Sciatic nerve (tissue), 2 donors: ENCODE data around the gene B3GALT4. TPM values are rescaled to one million over a fixed set of nuclear protein-coding genes. Genes with fewer than 3 reads are reported as not detected.
"Not testable (repeated sequence)": the region's sequence is repeated elsewhere in the genome, so short reads cannot be mapped to it uniquely, and the experiment has no call there.

Experiments used
- ATAC-seq: fragments of 200-7000 bp; cut with Tn5 transposase; one replicate; pipeline ENCODE4 v1.9.1; 2020; ENCODE audit warnings: mild to moderate bottlenecking, moderate library complexity
- DNase-seq: peaks from one replicate; pipeline ENCODE4 v3.0.0-alpha.2; 2020; ENCODE audit warnings: low spot score
- intact Hi-C: fragments of 100-400 bp; cut with DNase I; formaldehyde crosslinking; loops from one replicate; pipeline ENCODE4 v1.14.2; 2022
- total RNA-seq: library from RNA; stranded (reverse); fragmentation: NEBNext Ultra II Directional; extraction: Animal tissue kit (Norgen Biotek cat#: 25700); gene quantifications from one replicate; pipeline ENCODE4 v1.2.1, GENCODE V29; 2021
- donor health status: DM: no; HTN: no; CAD: no.
- donor health status: DM: no; HTN: no; CAD: no.

The B3GALT4 gene, protein sequence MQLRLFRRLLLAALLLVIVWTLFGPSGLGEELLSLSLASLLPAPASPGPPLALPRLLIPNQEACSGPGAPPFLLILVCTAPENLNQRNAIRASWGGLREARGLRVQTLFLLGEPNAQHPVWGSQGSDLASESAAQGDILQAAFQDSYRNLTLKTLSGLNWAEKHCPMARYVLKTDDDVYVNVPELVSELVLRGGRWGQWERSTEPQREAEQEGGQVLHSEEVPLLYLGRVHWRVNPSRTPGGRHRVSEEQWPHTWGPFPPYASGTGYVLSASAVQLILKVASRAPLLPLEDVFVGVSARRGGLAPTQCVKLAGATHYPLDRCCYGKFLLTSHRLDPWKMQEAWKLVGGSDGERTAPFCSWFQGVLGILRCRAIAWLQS
- total RNA-seq = 14.8 TPM

- intact Hi-C loops = no loop called here
- peak; percentile 79 for ATAC-seq
- DNase-seq = peak; percentile 81
Measured at GRCh38 chr6:33276864-33277662, at the start of gene B3GALT4. Gene B3GALT4, plus strand, starts transcription at chr6:33277123. Its CDS starts 297 bp downstream, at chr6:33277420.

GRCh38 chr6:33235221-33235634 lies 41.7 kb upstream of the B3GALT4 start:
- ATAC-seq = no peak
- intact Hi-C loops = no loop called here
- no peak for DNase-seq

DNA sequence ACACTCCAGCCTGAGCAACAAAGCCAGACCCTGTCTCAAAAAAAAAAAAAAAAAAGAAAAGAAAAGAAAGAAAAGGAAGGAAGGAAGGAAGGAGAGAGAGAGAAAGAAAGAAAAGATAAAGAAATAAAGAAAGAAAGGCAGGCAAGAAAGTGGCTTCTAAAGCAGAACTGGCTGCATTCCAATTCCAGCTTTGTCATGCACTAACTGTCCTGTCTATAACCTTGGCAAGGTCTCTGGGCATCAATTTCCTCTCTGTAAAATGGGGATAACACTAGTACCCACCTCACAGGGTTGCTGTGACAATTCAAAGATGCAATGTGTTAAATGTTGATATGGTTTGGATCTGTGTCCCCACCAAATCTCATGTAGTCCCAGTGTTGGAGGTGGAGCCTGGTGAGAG lies 40.6 kb upstream of the B3GALT4 start:
- intact Hi-C loops = no loop called here
- no peak for DNase-seq
- ATAC-seq = no peak

DNA sequence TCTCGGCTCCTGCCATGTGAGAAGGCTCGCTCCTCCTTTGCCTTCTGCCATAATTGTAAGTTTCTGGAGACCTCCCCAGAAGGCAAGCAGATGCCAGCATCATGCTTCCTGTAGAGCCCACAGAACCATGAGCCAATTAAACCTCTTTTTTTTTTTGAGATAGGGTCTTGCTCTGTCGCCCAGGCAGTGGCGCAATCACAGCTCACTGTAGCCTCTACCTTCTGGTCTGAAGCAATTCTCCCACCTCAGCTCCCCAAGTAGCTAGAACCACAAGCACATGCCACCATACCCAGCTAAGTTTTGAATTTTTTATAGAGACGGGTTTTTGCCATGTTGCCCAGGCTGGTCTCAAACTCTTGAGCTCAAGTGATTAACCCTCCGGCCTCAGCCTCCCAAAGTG lies 40.1 kb upstream of the B3GALT4 start:
- ATAC-seq (no peak), DNase-seq (no peak)
- intact Hi-C loops = no loop called here

DNA sequence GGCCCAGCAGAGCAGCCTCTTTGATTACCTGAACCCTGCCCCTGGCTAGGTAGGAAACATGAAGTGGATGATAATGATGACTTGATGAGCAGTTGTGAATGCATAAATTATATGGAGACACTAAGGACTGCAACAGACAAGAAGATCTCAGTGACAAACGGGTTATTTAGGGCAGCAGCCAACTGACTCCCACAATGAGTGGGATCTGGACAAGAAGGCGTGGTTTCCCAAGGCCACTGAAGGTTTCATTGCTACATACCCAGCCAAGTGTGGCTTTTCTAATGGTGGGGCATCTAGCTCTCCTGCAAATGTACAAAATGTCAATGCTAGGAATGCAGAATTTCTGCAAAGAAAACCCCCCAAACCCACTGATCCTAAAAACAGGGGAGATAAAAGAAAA lies 39.2 kb upstream of the B3GALT4 start:
- DNase-seq (no peak), ATAC-seq (no peak)
- intact Hi-C loops = no loop called here

- no peak for DNase-seq
- ATAC-seq = no peak
- intact Hi-C loops = loop anchor here (10.0 kb wide), 1 partner anchor 227 kb away; no protein-coding TSS in a partner anchor
Measured at GRCh38 chr6:33241968-33242367, 35.0 kb upstream of the B3GALT4 start.

DNA sequence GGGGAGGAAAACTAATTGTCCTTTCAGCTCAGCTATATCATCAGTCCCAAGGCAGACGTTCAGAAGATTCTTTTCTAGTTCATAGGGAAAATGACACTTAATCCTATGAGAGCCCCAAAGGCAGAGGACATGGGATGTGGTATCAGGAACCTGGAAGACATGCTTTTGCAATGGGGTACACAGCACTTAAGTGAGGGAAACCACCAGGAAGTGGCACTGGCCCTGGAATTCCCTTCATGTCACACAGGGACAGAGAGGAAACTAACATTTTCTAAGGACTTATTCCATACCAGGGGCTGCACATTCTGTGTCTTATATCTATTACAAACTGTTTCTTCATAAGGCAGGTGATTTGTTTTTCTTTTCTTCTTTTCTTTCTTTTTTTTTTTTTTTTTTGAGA lies 33.4 kb upstream of the B3GALT4 start:
- DNase-seq (no peak), ATAC-seq (no peak)
- intact Hi-C loops = loop anchor here (10.0 kb wide), 1 partner anchor 229 kb away; no protein-coding TSS in a partner anchor

DNA sequence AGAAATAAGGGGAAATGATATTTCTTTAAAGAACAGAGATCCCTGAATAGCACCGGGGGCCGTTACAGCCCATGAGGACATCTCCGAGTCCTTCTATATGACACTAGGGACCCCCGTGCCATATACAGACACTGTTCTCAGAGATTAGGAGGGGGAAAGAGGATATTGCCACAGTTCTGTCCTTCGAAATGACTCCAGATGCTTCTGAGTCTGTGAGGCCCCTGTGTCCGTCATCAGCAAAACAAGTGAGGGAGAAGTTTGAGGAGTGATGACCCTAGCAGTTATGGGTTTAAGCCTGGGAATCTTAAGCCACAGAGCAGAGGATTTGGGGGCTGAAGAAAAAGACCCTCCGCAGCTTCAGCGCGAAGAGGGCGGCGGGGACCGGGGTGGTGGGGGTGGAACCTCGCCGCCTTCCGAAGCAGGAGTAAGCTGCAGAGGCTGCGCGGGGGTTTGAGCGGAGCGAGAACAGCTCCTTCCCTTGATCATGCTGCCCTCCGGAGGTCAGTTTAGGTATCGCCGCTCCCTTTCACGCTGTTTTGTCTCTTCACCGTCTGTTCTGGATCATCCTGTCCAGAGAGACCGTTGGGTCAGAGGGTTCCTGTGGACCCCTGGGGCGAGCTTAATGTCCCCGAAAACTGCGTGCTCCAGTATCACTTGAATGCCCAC lies 28.8 kb upstream of the B3GALT4 start:
- intact Hi-C loops = loop anchor here (5.0 to 10.0 kb wide), 2 partner anchors 126 to 233 kb away; no protein-coding TSS in a partner anchor
- DNase-seq (peak; percentile 96), ATAC-seq (peak; percentile 83)

DNA sequence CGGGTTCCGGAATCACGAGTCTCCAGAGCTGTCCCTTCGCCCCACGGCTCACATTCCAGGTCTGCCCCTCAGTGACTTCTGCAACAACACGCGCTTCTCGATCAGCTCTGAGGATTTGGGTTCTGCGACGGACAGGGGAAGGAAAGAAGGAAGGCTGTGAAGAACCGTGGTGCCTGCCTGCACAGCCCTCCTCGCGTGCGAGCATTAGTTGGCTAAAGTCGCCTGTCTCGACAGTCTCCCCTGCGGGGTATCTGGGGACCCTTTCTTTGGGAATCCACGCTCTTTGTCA lies 28.3 kb upstream of the B3GALT4 start:
- DNase-seq = no peak
- intact Hi-C loops = loop anchor here (5.0 to 10.0 kb wide), 2 partner anchors 126 to 234 kb away; no protein-coding TSS in a partner anchor
- ATAC-seq = peak; percentile 25

DNA sequence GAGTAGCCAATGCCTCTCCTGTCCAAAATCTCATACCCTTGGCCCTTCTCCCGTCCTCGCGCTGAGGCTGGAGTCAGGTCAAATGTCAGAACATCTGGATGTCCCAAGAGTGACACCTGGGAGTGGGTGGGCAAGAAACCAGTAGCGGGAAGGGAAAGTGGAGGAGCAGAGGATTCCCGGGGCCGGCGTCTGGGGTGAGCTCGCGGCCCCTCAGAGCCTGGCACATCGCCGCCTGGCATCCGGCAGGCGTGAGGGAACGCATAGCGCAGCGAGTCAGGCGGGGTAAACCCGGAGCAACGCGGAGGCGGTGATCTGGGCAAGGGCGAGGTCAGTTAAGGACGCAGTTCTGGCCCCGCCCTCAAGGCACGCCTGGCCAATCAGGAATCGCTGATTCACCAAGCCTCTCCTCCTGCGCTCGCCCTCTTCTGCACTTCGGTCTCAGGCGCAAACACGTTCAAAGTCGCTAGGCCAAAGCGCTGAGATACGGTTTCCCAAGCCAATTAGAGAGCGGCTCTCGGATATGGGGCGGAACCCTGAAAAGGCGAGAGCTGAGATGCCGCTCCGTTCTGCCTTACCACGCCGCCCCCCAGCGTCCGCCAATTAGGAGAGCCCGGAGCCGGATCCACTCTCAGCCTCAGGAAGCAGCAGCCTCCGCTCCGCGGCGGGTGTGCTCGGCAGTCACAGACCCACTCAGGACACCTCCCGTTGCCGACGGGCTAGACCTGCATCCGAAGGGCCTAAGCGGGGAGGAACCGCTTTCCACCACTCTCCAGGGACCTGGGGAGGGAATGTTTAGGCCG lies 27.8 kb upstream of the B3GALT4 start:
- DNase-seq (peak; percentile 97), ATAC-seq (peak; percentile 97)
- intact Hi-C loops = loop anchor here (5.0 to 10.0 kb wide), 2 partner anchors 127 to 234 kb away; no protein-coding TSS in a partner anchor

DNA sequence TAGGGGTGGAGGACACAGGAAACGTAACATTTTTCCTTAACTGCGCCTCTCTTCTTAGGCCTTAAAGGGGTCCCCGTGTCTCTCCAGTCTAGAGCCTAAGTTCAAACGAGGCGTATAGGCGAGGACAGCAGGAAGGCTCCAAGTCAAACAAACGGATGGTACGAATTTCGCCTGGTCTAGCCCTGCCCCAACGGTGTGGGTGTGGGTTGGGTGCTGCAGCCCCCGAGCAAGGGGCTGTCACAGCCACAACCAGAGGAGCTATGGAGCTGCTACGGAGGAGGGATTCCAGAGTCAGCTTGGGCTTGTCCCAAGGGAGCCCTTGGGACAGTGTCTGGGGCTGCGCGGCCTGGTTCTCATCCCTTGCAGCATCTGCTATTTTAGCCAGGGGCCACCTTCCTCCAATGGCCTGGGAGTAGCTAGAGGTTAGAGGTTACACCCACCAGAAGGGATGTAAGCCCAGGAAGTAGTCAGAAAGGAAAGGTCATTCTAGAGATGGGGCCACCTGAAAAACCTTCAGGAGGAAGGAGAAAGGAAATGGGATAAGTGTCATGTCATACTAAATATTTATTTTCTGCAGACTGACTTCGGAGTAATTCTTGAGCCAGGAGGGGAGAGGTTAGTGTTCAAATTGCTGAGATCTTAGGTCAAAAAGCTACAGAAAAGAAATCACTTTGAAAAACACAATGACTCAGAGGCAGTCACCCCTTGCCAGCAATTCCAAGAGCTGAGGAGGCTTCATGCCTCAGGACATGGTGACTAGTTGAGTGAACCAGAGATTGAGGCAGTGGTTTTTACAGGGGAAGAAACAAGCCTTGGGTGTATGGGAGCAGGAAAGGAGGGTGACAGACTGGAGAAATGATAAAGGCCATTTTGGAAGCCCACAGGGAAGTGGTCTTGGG lies 26.9 kb upstream of the B3GALT4 start:
- DNase-seq (no peak), ATAC-seq (no peak)
- intact Hi-C loops = loop anchor here (5.0 to 10.0 kb wide), 2 partner anchors 128 to 235 kb away; no protein-coding TSS in a partner anchor

DNA sequence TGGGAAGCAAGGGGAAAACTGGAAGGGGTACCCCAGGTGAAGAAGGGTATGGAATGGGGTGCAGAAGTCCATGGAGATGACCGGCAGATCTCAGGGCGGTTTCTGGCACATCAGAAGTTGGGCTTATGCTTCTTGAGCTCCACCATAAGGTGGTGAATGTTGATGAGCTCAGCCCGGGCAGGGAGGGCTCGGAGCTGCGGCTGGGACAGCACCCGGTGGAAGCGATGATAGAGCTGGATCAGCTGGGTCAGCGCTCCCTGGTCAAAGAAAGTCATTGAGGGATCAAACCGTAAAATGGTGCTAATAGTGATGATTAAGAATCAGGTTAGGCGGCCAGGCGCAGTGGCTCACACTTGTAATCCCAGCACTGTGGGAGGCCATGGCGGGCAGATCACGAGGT lies 26.2 kb upstream of the B3GALT4 start:
- DNase-seq (no peak), ATAC-seq (no peak)
- intact Hi-C loops = no loop called here

- DNase-seq = no peak
- intact Hi-C loops = no loop called here
- no peak for ATAC-seq
Measured at GRCh38 chr6:33251395-33252012, 25.4 kb upstream of the B3GALT4 start.

- DNase-seq (no peak), ATAC-seq (no peak)
- intact Hi-C loops = no loop called here
Measured at GRCh38 chr6:33252759-33253158, 24.2 kb upstream of the B3GALT4 start.

DNA sequence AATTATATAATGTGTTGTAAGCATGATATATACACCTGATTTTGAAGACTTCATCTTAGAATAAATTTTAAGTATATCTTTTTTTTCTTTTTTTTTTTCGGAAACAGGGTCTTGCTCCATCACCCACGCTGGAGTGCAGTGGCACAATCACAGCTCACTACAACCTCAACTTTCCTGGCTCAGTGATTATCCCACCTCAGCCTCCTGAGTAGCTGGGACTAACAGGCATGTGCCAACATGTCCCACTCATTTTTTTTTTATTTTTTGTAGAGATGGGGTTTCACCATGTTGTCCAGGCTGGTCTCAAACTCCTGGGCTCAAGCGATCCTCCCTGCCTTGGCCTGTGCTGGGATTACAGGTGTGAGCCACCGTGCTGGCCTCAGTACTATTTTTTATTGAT lies 22.3 kb upstream of the B3GALT4 start:
- intact Hi-C loops = no loop called here
- no peak for DNase-seq
- no peak for ATAC-seq

DNA sequence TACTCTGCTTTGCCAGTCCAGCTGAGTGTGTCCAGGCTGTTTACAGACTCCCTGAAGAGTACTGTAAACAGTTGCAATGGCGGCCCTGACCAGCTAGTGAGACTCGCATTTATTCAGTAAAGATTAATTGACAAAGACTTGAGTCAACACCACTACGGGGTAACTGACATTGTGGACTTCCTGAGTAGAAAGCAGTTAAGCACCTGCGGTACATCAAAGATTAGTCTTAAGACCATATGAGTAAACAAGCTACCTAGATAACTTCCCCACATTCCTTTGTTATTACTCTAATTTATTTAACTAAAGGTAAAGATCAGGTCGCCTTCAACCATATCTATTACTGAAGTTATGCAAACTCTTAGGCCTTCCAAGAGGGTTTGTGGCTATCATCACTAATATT lies 17.9 kb upstream of the B3GALT4 start:
- intact Hi-C loops = no loop called here
- DNase-seq (no peak), ATAC-seq (no peak)

GRCh38 chr6:33262490-33262889 lies 14.4 kb upstream of the B3GALT4 start:
- ATAC-seq, DNase-seq, intact Hi-C loops: not testable (repeated sequence)
